GM18858 (cell line): ENCODE data around the gene KLHL12.

Experiments used
- ATAC-seq: cut with Tn5 transposase; IDR thresholded peaks from one replicate; pipeline ENCODE4 v1.9.1; 2021; ENCODE audit not compliant: unreplicated experiment

KLHL12 gene

DNA sequence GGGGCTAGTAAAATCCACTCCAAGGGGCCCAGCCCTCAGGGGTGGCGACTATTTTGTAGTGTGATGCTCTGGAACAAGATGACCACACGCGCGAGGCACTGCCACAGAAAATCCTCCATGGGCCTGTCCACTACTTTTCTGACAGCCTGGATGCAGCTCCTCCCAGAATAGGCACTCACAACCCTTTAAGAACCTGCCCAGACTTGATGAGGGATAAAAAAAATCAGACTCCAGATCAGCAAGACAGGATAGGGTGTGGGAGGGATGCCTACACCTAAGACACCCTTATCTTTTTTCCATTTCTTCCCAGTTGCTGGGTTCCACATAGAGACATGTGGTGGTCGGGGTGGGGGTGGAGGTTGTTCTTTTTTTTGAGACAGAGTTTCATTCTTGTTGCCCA, 82.8 kb downstream of the KLHL12 start:
- no peak for ATAC-seq

DNA sequence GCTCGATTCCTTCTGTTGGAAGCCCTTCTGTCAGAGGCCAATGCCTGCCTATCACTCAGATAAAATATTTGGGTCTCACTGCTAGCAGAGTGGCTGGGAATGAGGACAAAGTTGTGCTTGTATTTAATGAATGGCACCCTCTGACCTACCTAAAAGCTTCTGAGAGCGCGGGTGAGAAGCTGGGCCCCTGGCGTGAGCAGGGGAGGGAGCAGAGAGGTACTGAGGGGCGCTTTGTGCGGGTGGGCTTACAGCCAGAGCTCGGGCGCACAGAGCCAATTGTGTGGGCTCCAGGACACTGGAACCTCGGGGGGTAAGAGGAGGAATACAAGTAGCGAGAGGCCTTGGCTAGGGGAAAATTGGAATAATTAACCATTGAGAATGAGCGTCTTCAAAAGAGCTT, 84.0 kb downstream of the KLHL12 start:
- no peak for ATAC-seq
